Measurements from ENCODE around the gene CEP104. TPM values are rescaled to one million over a fixed set of nuclear protein-coding genes. Genes with fewer than 3 reads are reported as not detected.

CEP104 gene
- total and polyA plus RNA-seq, 9 of the 15 experiments (the other 6 are each of a cell fraction or from before 2014, with no cell fraction given) = 11.2 to 63.4 (median 42.6) TPM

DNA sequence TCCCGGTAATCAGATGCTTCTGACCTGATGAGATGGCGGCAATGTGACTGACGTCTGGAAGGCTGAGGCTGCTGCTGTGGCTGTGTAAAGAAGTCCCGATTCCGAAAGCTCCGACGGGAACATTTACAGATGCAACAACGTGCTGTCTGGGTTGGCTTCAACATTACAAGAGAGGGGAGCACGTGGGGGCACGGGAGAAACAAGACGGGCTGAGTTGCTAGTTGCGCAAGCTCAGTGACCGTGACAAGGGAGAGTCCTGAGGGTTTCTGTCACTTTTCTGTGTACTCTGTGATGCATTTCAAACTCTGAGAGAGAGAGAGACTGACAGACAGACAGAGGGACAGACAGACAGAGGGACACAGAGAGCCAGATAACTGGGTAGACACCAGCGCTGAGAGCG lies 35.1 kb downstream of the CEP104 start:
- H4K20me1 ChIP-seq (replicated peaks; ENCODE audit: control insufficient read depth, insufficient read depth, low read length) = no peaks in the 10 kb centered on the region
- H3K9ac ChIP-seq (ENCODE audit: insufficient read depth in 1 of 2, low read depth in 2 of 2, low read length in 2 of 2) = peak overlapping the region in 1 of 2 experiments; percentile 26; a peak in 1 of 4 replicates
- H3K27ac ChIP-seq (ENCODE audit: extremely low read depth, low read depth, low read length) = no peak overlapping the region
- H3K79me2 ChIP-seq (ENCODE audit: control insufficient read depth, insufficient read depth, low read length) = no peaks in the 10 kb centered on the region
- 0 out of 2 replicates have a peak, but pooled peaks have one; percentile 10 for TF ChIP-seq CEBPG (CRISPR knock-in tag; IDR thresholded peaks at IDR 0.05)
- TF ChIP-seq CEBPG (tag; conservative IDR thresholded peaks at IDR 0.05 in 1 of 2, IDR thresholded peaks at IDR 0.05 in 1 of 2) = no peak
- TF ChIP-seq CREBBP (IDR thresholded peaks at IDR 0.05; ENCODE audit: low read depth, low read length) = no peak
- TF ChIP-seq ZC3H4 (CRISPR knock-in tag; IDR thresholded peaks at IDR 0.05; ENCODE audit: borderline replicate concordance) = no peak
- TF ChIP-seq CEBPB (tag; IDR thresholded peaks at IDR 0.05) = peak; percentile 82
- no peak overlapping the region for H2AFZ ChIP-seq (ENCODE audit: low read depth, low read length)
- FAIRE-seq = peak; percentile 64
- H3K4me3 ChIP-seq = no peak overlapping the region
- no TSS peak for BruUV-seq (replicated peaks)
- CTCF ChIA-PET (ENCODE audit: low intra/inter-chr PET ratio) = no interaction called here
- in situ Hi-C loops (cut with MboI) (no loop called here), intact Hi-C loops (cut with micrococcal nuclease) (no loop called here)
- H3K4me1 ChIP-seq (replicated peaks in 1 of 2; ENCODE audit: control insufficient read depth in 2 of 2, insufficient read depth in 2 of 2, low read length in 2 of 2) = peaks cover 7 to 30% of the 10 kb centered on the region in 2 experiments; a peak in 4 of 5 replicates
- WGBS (ENCODE audit: insufficient coverage, low coverage, missing lambda C conversion rate) = 81% methylated on average over 15 of the region's 15 CpGs
- no peak for DNase-seq (ENCODE audit: extremely low read depth in 1 of 4, low spot score in 3 of 4)
- peaks cover 61% of the 10 kb centered on the region; the same call in 2 of the 3 replicates for H3K36me3 ChIP-seq (ENCODE audit: control insufficient read depth, insufficient read depth, low read length)
- H3K27me3 ChIP-seq (ENCODE audit: control insufficient read depth in 2 of 2, insufficient read depth in 2 of 2, low read length in 2 of 2) = no peaks in the 10 kb centered on the region
- POLR2A ChIA-PET = interaction anchor here (0.7 to 0.8 kb wide), 2 partner anchors 25 to 53 kb away, joined by 3 to 6 read pairs; no protein-coding TSS in a partner anchor
- no peaks in the 10 kb centered on the region for H3K9me3 ChIP-seq (replicated peaks; ENCODE audit: control insufficient read depth, insufficient read depth, low read depth, low read length)
- ATAC-seq = no peak
- H3K9me1 ChIP-seq (ENCODE audit: control insufficient read depth, insufficient read depth, low read length) = peaks cover 7% of the 10 kb centered on the region
- no peak overlapping the region for H3K4me2 ChIP-seq (ENCODE audit: insufficient read depth, low read length)

DNA sequence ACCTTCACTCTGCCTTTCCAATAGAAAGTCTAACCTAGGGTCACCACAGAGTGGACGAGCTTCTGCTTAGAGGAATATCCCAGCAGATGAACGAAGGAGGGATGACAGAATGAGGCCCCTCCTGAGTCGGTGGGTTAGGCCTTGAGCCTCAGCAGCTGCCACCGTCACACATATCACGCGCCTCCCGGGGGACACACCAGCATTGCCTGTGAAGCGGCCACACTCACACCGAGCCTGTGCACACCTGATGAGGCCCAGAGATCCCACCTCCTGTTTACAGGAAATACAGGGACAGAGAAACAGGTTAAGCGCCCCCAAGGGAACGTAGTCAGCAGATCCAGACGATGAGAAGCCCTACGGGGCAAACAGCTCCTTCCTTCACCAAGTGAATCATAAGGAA lies 35.6 kb downstream of the CEP104 start:
- peaks cover 57% of the 10 kb centered on the region; the same call in 2 of the 3 replicates for H3K36me3 ChIP-seq (ENCODE audit: control insufficient read depth, insufficient read depth, low read length)
- DNase-seq (ENCODE audit: extremely low read depth in 1 of 4, low spot score in 3 of 4) = peak in 1 of 4 experiments; percentile 34
- TF ChIP-seq, protein P1, sequence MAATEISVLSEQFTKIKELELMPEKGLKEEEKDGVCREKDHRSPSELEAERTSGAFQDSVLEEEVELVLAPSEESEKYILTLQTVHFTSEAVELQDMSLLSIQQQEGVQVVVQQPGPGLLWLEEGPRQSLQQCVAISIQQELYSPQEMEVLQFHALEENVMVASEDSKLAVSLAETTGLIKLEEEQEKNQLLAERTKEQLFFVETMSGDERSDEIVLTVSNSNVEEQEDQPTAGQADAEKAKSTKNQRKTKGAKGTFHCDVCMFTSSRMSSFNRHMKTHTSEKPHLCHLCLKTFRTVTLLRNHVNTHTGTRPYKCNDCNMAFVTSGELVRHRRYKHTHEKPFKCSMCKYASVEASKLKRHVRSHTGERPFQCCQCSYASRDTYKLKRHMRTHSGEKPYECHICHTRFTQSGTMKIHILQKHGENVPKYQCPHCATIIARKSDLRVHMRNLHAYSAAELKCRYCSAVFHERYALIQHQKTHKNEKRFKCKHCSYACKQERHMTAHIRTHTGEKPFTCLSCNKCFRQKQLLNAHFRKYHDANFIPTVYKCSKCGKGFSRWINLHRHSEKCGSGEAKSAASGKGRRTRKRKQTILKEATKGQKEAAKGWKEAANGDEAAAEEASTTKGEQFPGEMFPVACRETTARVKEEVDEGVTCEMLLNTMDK (IDR thresholded peaks at IDR 0.05; ENCODE audit: borderline replicate concordance, insufficient read depth, low read depth, low read length, poor library complexity, severe bottlenecking) = peak; percentile 63
- TF ChIP-seq ZNF174 (CRISPR knock-in tag; IDR thresholded peaks at IDR 0.05) = no peak
- TF ChIP-seq, protein P2, sequence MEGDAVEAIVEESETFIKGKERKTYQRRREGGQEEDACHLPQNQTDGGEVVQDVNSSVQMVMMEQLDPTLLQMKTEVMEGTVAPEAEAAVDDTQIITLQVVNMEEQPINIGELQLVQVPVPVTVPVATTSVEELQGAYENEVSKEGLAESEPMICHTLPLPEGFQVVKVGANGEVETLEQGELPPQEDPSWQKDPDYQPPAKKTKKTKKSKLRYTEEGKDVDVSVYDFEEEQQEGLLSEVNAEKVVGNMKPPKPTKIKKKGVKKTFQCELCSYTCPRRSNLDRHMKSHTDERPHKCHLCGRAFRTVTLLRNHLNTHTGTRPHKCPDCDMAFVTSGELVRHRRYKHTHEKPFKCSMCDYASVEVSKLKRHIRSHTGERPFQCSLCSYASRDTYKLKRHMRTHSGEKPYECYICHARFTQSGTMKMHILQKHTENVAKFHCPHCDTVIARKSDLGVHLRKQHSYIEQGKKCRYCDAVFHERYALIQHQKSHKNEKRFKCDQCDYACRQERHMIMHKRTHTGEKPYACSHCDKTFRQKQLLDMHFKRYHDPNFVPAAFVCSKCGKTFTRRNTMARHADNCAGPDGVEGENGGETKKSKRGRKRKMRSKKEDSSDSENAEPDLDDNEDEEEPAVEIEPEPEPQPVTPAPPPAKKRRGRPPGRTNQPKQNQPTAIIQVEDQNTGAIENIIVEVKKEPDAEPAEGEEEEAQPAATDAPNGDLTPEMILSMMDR (IDR thresholded peaks at IDR 0.05 in 2 of 3, conservative IDR thresholded peaks at IDR 0.05 in 1 of 3; ENCODE audit: insufficient read depth in 2 of 3, low read depth in 1 of 3, low read length in 3 of 3) = peak in 1 of 3 experiments; percentile 24; a peak in 2 of 6 replicates

More for the DNA sequence above, 35.6 kb downstream of the CEP104 start:
- intact Hi-C loops (cut with micrococcal nuclease) = no loop called here
- Histone ChIP-seq H2AFZ (ENCODE audit: low read depth, low read length) (no peak overlapping the region), H3K27me3 (ENCODE audit: control insufficient read depth in 2 of 2, insufficient read depth in 2 of 2, low read length in 2 of 2) (no peaks in the 10 kb centered on the region), H3K9ac (ENCODE audit: insufficient read depth in 1 of 2, low read depth in 2 of 2, low read length in 2 of 2) (no peak overlapping the region), H3K79me2 (ENCODE audit: control insufficient read depth, insufficient read depth, low read length) (no peaks in the 10 kb centered on the region), H3K27ac (ENCODE audit: extremely low read depth, low read depth, low read length) (no peak overlapping the region), H3K4me2 (ENCODE audit: insufficient read depth, low read length) (no peak overlapping the region), H4K20me1 (replicated peaks; ENCODE audit: control insufficient read depth, insufficient read depth, low read length) (no peaks in the 10 kb centered on the region), H3K4me3 (no peak overlapping the region), H3K9me1 (ENCODE audit: control insufficient read depth, insufficient read depth, low read length) (peaks cover 7% of the 10 kb centered on the region), H3K4me1 (replicated peaks in 1 of 2; ENCODE audit: control insufficient read depth in 2 of 2, insufficient read depth in 2 of 2, low read length in 2 of 2) (peaks cover 7 to 32% of the 10 kb centered on the region in 2 experiments; a peak in 4 of 5 replicates), H3K9me3 (replicated peaks; ENCODE audit: control insufficient read depth, insufficient read depth, low read depth, low read length) (no peaks in the 10 kb centered on the region)
- ChIA-PET CTCF (ENCODE audit: low intra/inter-chr PET ratio) (no interaction called here), POLR2A (interaction anchor here (0.6 to 0.8 kb wide), 2 partner anchors 54 to 295 kb away, joined by 3 read pairs; no protein-coding TSS in a partner anchor)
- BruUV-seq (replicated peaks) = no TSS peak
- 87% methylated on average over 13 of the region's 13 CpGs for WGBS (ENCODE audit: insufficient coverage, low coverage, missing lambda C conversion rate)
- peak; percentile 65 for ATAC-seq
- in situ Hi-C loops (cut with MboI) = no loop called here
- no peak for FAIRE-seq
